K562 (cell line): ENCODE results near the gene MAPK8IP1. TPM values are rescaled to one million over a fixed set of nuclear protein-coding genes. Genes with fewer than 3 reads are reported as not detected.

ENCODE experiments used
- ATAC-seq: fragments of 200-7000 bp; cut with Tn5 transposase; 3 replicates; pipeline ENCODE4 v1.9.1; 2020; ENCODE audit warnings: moderate library complexity
- BruUV-seq: library from RNA; stranded (reverse); fragments of 400-500 nt; replicated peaks from 2 replicates; lab custom pipeline; 2021; lab: Mats Ljungman, UMichigan
- CTCF ChIA-PET: fragments of 300-600 bp; formaldehyde crosslinking; extraction: SDS; loops from one replicate; lab custom pipeline; 2021; ENCODE audit warnings: low intra/inter-chr PET ratio; lab: Yijun Ruan, JAX
- POLR2A ChIA-PET: fragments of 300-600, 350-650 bp; sonication (Branson Sonifier 250); formaldehyde crosslinking; extraction: SDS; loops from one replicate; lab custom pipeline; 2021; ENCODE audit warnings: antibody characterized with exemption, inconsistent platforms; lab: Yijun Ruan, JAX
- DNase-seq, 4 experiments: peaks; one replicate each; pipeline versions ENCODE4 v3.0.0 to v3.0.0-alpha.2; 2011 to 2018; ENCODE audit warnings: low spot score in 3 of 4, mixed read lengths in 3 of 4; ENCODE audit errors: extremely low read depth in 1 of 4
- FAIRE-seq: peaks from 2 replicates; lab custom pipeline; 2011; peaks lifted over from hg19 to GRCh38; lab: Jason Lieb, UNC
- H2AFZ ChIP-seq: 2 replicates; pipeline ENCODE4 v1.6.0; 2011; ENCODE audit warnings: low read depth, low read length, control low read depth, inconsistent platforms
- H3K27ac ChIP-seq: fragments of 200-600 bp; 3 replicates; pipeline ENCODE4 v1.8.0; 2011; ENCODE audit warnings: low read depth, mild to moderate bottlenecking, control low read depth, inconsistent platforms, low read length, moderate library complexity, mixed read lengths; ENCODE audit errors: extremely low read depth
- H3K27me3 ChIP-seq, 2 experiments: fragments of 300-600 bp in 1 of 2; 2 replicates in 1 of 2; 3 replicates in 1 of 2; pipeline versions ENCODE4 v1.6.0 to v1.8.0; 2011; ENCODE audit warnings: inconsistent platforms in 2 of 2, low read length in 2 of 2, mild to moderate bottlenecking in 1 of 2, mixed read lengths in 1 of 2, moderate library complexity in 1 of 2; ENCODE audit not compliant: control insufficient read depth in 2 of 2, insufficient read depth in 2 of 2
- H3K36me3 ChIP-seq: fragments of 300-600 bp; 3 replicates; pipeline ENCODE4 v1.8.0; 2011; ENCODE audit warnings: mild to moderate bottlenecking, low read length, inconsistent platforms; ENCODE audit not compliant: control insufficient read depth, insufficient read depth
- H3K4me1 ChIP-seq, 2 experiments: fragments of 200-600 bp in 1 of 2; replicated peaks in 1 of 2; 2 replicates in 1 of 2; 3 replicates in 1 of 2; pipeline versions ENCODE4 v1.5.1 to v1.8.0; 2011; ENCODE audit warnings: inconsistent platforms in 2 of 2, low read length in 2 of 2, mild to moderate bottlenecking in 1 of 2, mixed read lengths in 1 of 2, moderate library complexity in 1 of 2; ENCODE audit not compliant: control insufficient read depth in 2 of 2, insufficient read depth in 2 of 2
- H3K4me2 ChIP-seq: 2 replicates; pipeline ENCODE4 v1.6.1; 2011; ENCODE audit warnings: low read length, control low read depth, inconsistent platforms, mixed read lengths; ENCODE audit not compliant: insufficient read depth
- H3K4me3 ChIP-seq: fragments of 200-600 bp; sonication (generic), shearing (Covaris generic); 2 replicates; pipeline ENCODE4 v1.5.1; 2016; ENCODE audit warnings: control low read depth, inconsistent platforms
- H3K79me2 ChIP-seq: fragments of 200-600 bp; 3 replicates; pipeline ENCODE4 v1.8.0; 2011; ENCODE audit warnings: low read length, inconsistent platforms; ENCODE audit not compliant: control insufficient read depth, insufficient read depth
- H3K9ac ChIP-seq, 2 experiments: 2 replicates each; pipeline versions ENCODE4 v1.6.0 to v1.6.1; 2011; ENCODE audit warnings: low read depth in 2 of 2, low read length in 2 of 2, control low read depth in 1 of 2, inconsistent platforms in 1 of 2, mild to moderate bottlenecking in 1 of 2, mixed read lengths in 1 of 2; ENCODE audit not compliant: insufficient read depth in 1 of 2
- H3K9me1 ChIP-seq: one replicate; pipeline ENCODE4 v1.6.0; 2011; ENCODE audit warnings: inconsistent platforms, mild to moderate bottlenecking, low read length, moderate library complexity; ENCODE audit not compliant: control insufficient read depth, insufficient read depth
- H3K9me3 ChIP-seq: replicated peaks from 2 replicates; pipeline ENCODE4 v1.5.1; 2011; ENCODE audit warnings: low read depth, low read length, inconsistent platforms; ENCODE audit not compliant: control insufficient read depth, insufficient read depth
- H4K20me1 ChIP-seq: replicated peaks from 2 replicates; pipeline ENCODE4 v1.6.1; 2011; ENCODE audit warnings: low read length, inconsistent platforms, mixed read lengths; ENCODE audit not compliant: control insufficient read depth, insufficient read depth
- DNMT1 ChIP-seq: fragments of 450-650 bp; IDR thresholded peaks from 2 replicates; pipeline ENCODE4 v1.6.1; 2016; ENCODE audit warnings: antibody characterized with exemption, mild to moderate bottlenecking
- FOXO4 ChIP-seq: fragments of 450-650 bp; formaldehyde crosslinking; IDR thresholded peaks from 2 replicates; pipeline ENCODE4 v1.4.0; 2020; ENCODE audit warnings: mild to moderate bottlenecking, moderate library complexity
- RREB1 ChIP-seq: fragments of 250-450 bp; sonication (Bioruptor Pico); IDR thresholded peaks from 2 replicates; pipeline ENCODE4 v1.4.0; 2020
- SRSF3 ChIP-seq: fragments of 200-400 bp; formaldehyde crosslinking; IDR thresholded peaks from 2 replicates; pipeline ENCODE4 v1.6.1; 2016; ENCODE audit warnings: mild to moderate bottlenecking, low read length, moderate library complexity; ENCODE audit not compliant: insufficient read depth
- TCFL5 ChIP-seq: fragments of 250-450 bp; sonication (Bioruptor Pico); conservative IDR thresholded peaks from 2 replicates; pipeline ENCODE4 v1.6.1; 2021; ENCODE audit warnings: mild to moderate bottlenecking, moderate library complexity, matching md5 sums
- ZBTB1 ChIP-seq: sonication (generic); formaldehyde crosslinking; IDR thresholded peaks from 2 replicates; pipeline ENCODE4 v1.8.1; 2023; ENCODE audit warnings: missing genetic modification reagents, low read depth, mild to moderate bottlenecking, borderline replicate concordance
- ZFP30 ChIP-seq: fragments of 250-450 bp; sonication (Bioruptor Pico); IDR thresholded peaks from 2 replicates; pipeline ENCODE4 v1.8.0; 2022; ENCODE audit warnings: moderate library complexity, mild to moderate bottlenecking, inconsistent platforms, borderline replicate concordance
- ZNF592 ChIP-seq: fragments of 450-650 bp; IDR thresholded peaks from 2 replicates; pipeline ENCODE4 v1.6.1; 2017; ENCODE audit warnings: antibody characterized with exemption, mild to moderate bottlenecking
- WGBS: fragments of 100-300 bp; shearing (Covaris generic); methylation state at CpG from one replicate; pipeline ENCODE4 v1.1.6; 2016; ENCODE audit warnings: low coverage, mixed read lengths; ENCODE audit not compliant: insufficient coverage; ENCODE audit errors: missing lambda C conversion rate; 5-methylcytosine and 5-hydroxymethylcytosine counted together
- in situ Hi-C: fragments of 300-500 bp; cut with MboI; formaldehyde crosslinking; loops from 4 replicates; pipeline ENCODE4 v1.15.0; 2018; ENCODE audit warnings: inconsistent platforms, mixed read lengths
- intact Hi-C: fragments of 100-400 bp; cut with micrococcal nuclease; formaldehyde crosslinking; loops from 2 replicates; pipeline ENCODE4 v1.14.2; 2022
- polyA plus RNA-seq, 8 experiments: library from polyadenylated mRNA; depleted of rRNA in 4 of 8; stranded (reverse) in 5 of 8; unstranded in 3 of 8; fragments of >200 nt; fragmentation: Nextera tagmentation in 2 of 8; fragmentation: Illumina TruSeq in 1 of 8; extraction: Ambion mirVana in 2 of 8; extraction: Trizol in 1 of 8; gene quantifications; 2 replicates each; pipeline versions ENCODE4 v1.2.1 to v1.2.3, GENCODE V29; 2011 to 2014; ENCODE audit warnings: inconsistent platforms in 1 of 8, missing spikeins in 1 of 8
- total RNA-seq, 7 experiments: library from RNA; depleted of rRNA in 6 of 7; stranded (reverse); fragments of >200 nt in 6 of 7; fragmentation: Illumina TruSeq in 2 of 7; extraction: Trizol in 2 of 7; gene quantifications; 2 replicates each; pipeline versions ENCODE4 v1.2.1 to v1.2.3, GENCODE V29; 2011 to 2021; ENCODE audit warnings: low replicate concordance in 1 of 7
- TF ChIP-seq, protein P1 (sequence below): fragments of 250-450 bp; sonication (Bioruptor Pico); IDR thresholded peaks from 2 replicates; pipeline ENCODE4 v1.8.0; 2021; ENCODE audit warnings: mild to moderate bottlenecking, moderate library complexity

MAPK8IP1 gene
- total and polyA plus RNA-seq, 9 of the 15 experiments (the other 6 are each of a cell fraction or from before 2014, with no cell fraction given): 0.13 to 6.9 (median 2.5) TPM

GRCh38 chr11:45947885-45948284 is 62.4 kb downstream of the MAPK8IP1 start:
- WGBS: 100% methylated on average over 1 of the region's 1 CpG
- H3K79me2 ChIP-seq: no peaks in the 10 kb centered on the region
- POLR2A ChIA-PET: interaction anchor here (0.8 to 0.9 kb wide), 2 partner anchors 21 to 37 kb away, joined by 3 to 4 read pairs; no protein-coding TSS in a partner anchor
- no peaks in the 10 kb centered on the region for H4K20me1 ChIP-seq
- H3K27me3 ChIP-seq: no peaks in the 10 kb centered on the region
- DNase-seq (no peak), ATAC-seq (no peak), FAIRE-seq (no peak)
- H3K27ac ChIP-seq: no peak overlapping the region
- peaks cover 31% of the 10 kb centered on the region; the same call in 2 of the 3 replicates for H3K36me3 ChIP-seq
- intact Hi-C loops (loop anchor here (10.0 kb wide), 1 partner anchor 73 kb away; no protein-coding TSS in a partner anchor), in situ Hi-C loops (no loop called here)
- no peak overlapping the region for H2AFZ ChIP-seq
- H3K9me3 ChIP-seq: no peaks in the 10 kb centered on the region
- no TSS peak for BruUV-seq
- no peak overlapping the region for H3K4me3 ChIP-seq
- no peak overlapping the region for H3K9ac ChIP-seq
- CTCF ChIA-PET: no interaction called here
- H3K9me1 ChIP-seq: no peaks in the 10 kb centered on the region
- no peak overlapping the region for H3K4me2 ChIP-seq
- peaks cover 0 to 8% of the 10 kb centered on the region in 2 experiments; a peak in 3 of 5 replicates for H3K4me1 ChIP-seq
- TF ChIP-seq, protein P1, sequence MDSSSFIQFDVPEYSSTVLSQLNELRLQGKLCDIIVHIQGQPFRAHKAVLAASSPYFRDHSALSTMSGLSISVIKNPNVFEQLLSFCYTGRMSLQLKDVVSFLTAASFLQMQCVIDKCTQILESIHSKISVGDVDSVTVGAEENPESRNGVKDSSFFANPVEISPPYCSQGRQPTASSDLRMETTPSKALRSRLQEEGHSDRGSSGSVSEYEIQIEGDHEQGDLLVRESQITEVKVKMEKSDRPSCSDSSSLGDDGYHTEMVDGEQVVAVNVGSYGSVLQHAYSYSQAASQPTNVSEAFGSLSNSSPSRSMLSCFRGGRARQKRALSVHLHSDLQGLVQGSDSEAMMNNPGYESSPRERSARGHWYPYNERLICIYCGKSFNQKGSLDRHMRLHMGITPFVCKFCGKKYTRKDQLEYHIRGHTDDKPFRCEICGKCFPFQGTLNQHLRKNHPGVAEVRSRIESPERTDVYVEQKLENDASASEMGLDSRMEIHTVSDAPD (CRISPR knock-in tag): no peak
- TF ChIP-seq ZNF592: no peak
- TF ChIP-seq ZBTB1 (CRISPR knock-in tag): no peak
- no peak for TF ChIP-seq RREB1 (CRISPR knock-in tag)
- no peak for TF ChIP-seq SRSF3
- TF ChIP-seq TCFL5 (CRISPR knock-in tag): no peak
- no peak for TF ChIP-seq FOXO4
- no peak for TF ChIP-seq DNMT1
- no peak for TF ChIP-seq ZFP30 (CRISPR knock-in tag)
